H1 (cell line): Measurements from ENCODE around the gene COL4A1. TPM values are rescaled to one million over a fixed set of nuclear protein-coding genes. Genes with fewer than 3 reads are reported as not detected.

Source experiments
- CTCF ChIA-PET: fragments of 300-600 bp; sonication (Branson Sonifier 250); formaldehyde crosslinking; loops from one replicate; lab custom pipeline; 2021; ENCODE audit not compliant: partially characterized antibody; lab: Charles Lee
- POLR2A ChIA-PET: fragments of 300-600 bp; sonication (Branson Sonifier 250); formaldehyde crosslinking; loops from one replicate; lab custom pipeline; 2021; ENCODE audit warnings: inconsistent platforms; ENCODE audit not compliant: partially characterized antibody; lab: Charles Lee
- DNase-seq, 2 experiments: peaks; one replicate each; pipeline versions ENCODE4 v3.0.0 to v3.0.0-alpha.2; 2010 to 2022; ENCODE audit warnings: low spot score in 2 of 2, low read depth in 1 of 2, mixed read lengths in 1 of 2
- FAIRE-seq: peaks from 2 replicates; lab custom pipeline; 2011; peaks lifted over from hg19 to GRCh38; lab: Jason Lieb, UNC
- H2AFZ ChIP-seq: 2 replicates; pipeline ENCODE4 v1.8.1; 2012; ENCODE audit warnings: low read length, inconsistent platforms
- H2AK5ac ChIP-seq: 2 replicates; pipeline ENCODE4 v1.6.1; 2013; ENCODE audit warnings: low read depth, low read length
- H2BK120ac ChIP-seq: replicated peaks from 2 replicates; pipeline ENCODE3; 2013; ENCODE audit warnings: low read depth, low read length, inconsistent platforms
- H2BK12ac ChIP-seq: 2 replicates; pipeline ENCODE4 v1.6.1; 2013; ENCODE audit warnings: low read depth, low read length
- H2BK15ac ChIP-seq: 2 replicates; pipeline ENCODE4 v1.6.1; 2013; ENCODE audit warnings: low read length
- H2BK20ac ChIP-seq: 2 replicates; pipeline ENCODE4 v1.6.1; 2013; ENCODE audit warnings: low read length
- H2BK5ac ChIP-seq: 2 replicates; pipeline ENCODE4 v1.6.1; 2013; ENCODE audit warnings: low read depth, low read length
- H3K14ac ChIP-seq: 2 replicates; pipeline ENCODE4 v1.6.1; 2013; ENCODE audit warnings: inconsistent platforms; ENCODE audit not compliant: insufficient read length
- H3K18ac ChIP-seq: 2 replicates; pipeline ENCODE4 v1.6.1; 2013; ENCODE audit warnings: low read length; ENCODE audit errors: extremely low read depth
- H3K23ac ChIP-seq: 2 replicates; pipeline ENCODE4 v1.6.1; 2013; ENCODE audit warnings: inconsistent platforms; ENCODE audit not compliant: insufficient read length
- H3K23me2 ChIP-seq: 2 replicates; pipeline ENCODE4 v1.6.1; 2013; ENCODE audit warnings: low read depth, low read length
- H3K27ac ChIP-seq: 2 replicates; pipeline ENCODE4 v1.6.1; 2011; ENCODE audit warnings: low read depth, low read length, inconsistent platforms
- H3K27me3 ChIP-seq, 4 experiments: replicated peaks in 1 of 4; 1 replicate in 1 of 4; 2 replicates in 3 of 4; pipeline versions ENCODE4 v1.6.1 to v1.8.1; 2011 to 2013; ENCODE audit warnings: low read length in 3 of 4, mild to moderate bottlenecking in 3 of 4, inconsistent platforms in 2 of 4, mixed read lengths in 2 of 4, moderate library complexity in 1 of 4; ENCODE audit not compliant: control insufficient read depth in 3 of 4, insufficient read depth in 3 of 4; ENCODE audit errors: extremely low read depth in 1 of 4
- H3K36me3 ChIP-seq, 4 experiments: 2 replicates each; pipeline versions ENCODE4 v1.6.1 to v1.8.1; 2011 to 2013; ENCODE audit warnings: mild to moderate bottlenecking in 4 of 4, low read length in 3 of 4, moderate library complexity in 2 of 4, control low read depth in 1 of 4, inconsistent platforms in 1 of 4; ENCODE audit not compliant: insufficient read depth in 4 of 4, control insufficient read depth in 2 of 4
- H3K4ac ChIP-seq: replicated peaks from 2 replicates; pipeline ENCODE3; 2013; ENCODE audit warnings: low read length, low read depth, mixed read lengths, inconsistent platforms; ENCODE audit not compliant: insufficient read length
- H3K4me1 ChIP-seq, 4 experiments: replicated peaks in 1 of 4; 1 replicate in 1 of 4; 2 replicates in 3 of 4; pipeline versions ENCODE4 v1.6.1 to v1.8.1; 2011 to 2013; ENCODE audit warnings: low read length in 3 of 4, inconsistent platforms in 2 of 4, mixed read lengths in 1 of 4; ENCODE audit not compliant: insufficient read depth in 4 of 4, control insufficient read depth in 3 of 4
- H3K4me2 ChIP-seq, 2 experiments: 2 replicates each; pipeline versions ENCODE4 v1.6.1 to v1.8.1; 2011 to 2013; ENCODE audit warnings: low read depth in 2 of 2, low read length in 2 of 2, control low read depth in 1 of 2, inconsistent platforms in 1 of 2, mild to moderate bottlenecking in 1 of 2; ENCODE audit not compliant: insufficient read depth in 1 of 2
- H3K4me3 ChIP-seq, 4 experiments: fragments of 200-600, 300-600 bp in 1 of 4; sonication (generic), shearing (Covaris generic), sonication (Bioruptor Twin) in 1 of 4; 2 replicates each; pipeline versions ENCODE4 v1.5.1 to v1.8.1; 2011 to 2016; ENCODE audit warnings: low read length in 4 of 4, low read depth in 3 of 4, control low read depth in 2 of 4, inconsistent platforms in 2 of 4, mild to moderate bottlenecking in 2 of 4, mixed read lengths in 1 of 4, moderate library complexity in 1 of 4; ENCODE audit not compliant: insufficient read depth in 2 of 4; ENCODE audit errors: extremely low read depth in 1 of 4
- H3K56ac ChIP-seq: replicated peaks from 2 replicates; pipeline ENCODE3; 2013; ENCODE audit warnings: low read depth, mild to moderate bottlenecking, mixed read lengths, low read length, inconsistent platforms; ENCODE audit not compliant: insufficient read length
- H3K79me1 ChIP-seq: 2 replicates; pipeline ENCODE4 v1.6.1; 2013; ENCODE audit warnings: low read depth, low read length, control low read depth
- H3K79me2 ChIP-seq, 2 experiments: 2 replicates each; pipeline versions ENCODE4 v1.6.1 to v1.8.1; 2012 to 2013; ENCODE audit warnings: low read length in 2 of 2, mild to moderate bottlenecking in 2 of 2, inconsistent platforms in 1 of 2; ENCODE audit not compliant: insufficient read depth in 2 of 2, control insufficient read depth in 1 of 2
- H3K9ac ChIP-seq, 4 experiments: replicated peaks in 1 of 4; 1 replicate in 1 of 4; 2 replicates in 3 of 4; pipeline versions ENCODE4 v1.6.1 to v1.8.1; 2011 to 2013; ENCODE audit warnings: low read depth in 3 of 4, low read length in 3 of 4, control low read depth in 2 of 4, mild to moderate bottlenecking in 2 of 4, moderate library complexity in 2 of 4, inconsistent platforms in 1 of 4; ENCODE audit errors: extremely low read depth in 1 of 4
- H3K9me3 ChIP-seq, 2 experiments: 2 replicates each; pipeline versions ENCODE4 v1.6.1 to v1.8.1; 2012 to 2013; ENCODE audit warnings: mild to moderate bottlenecking in 2 of 2, moderate library complexity in 2 of 2, control low read depth in 1 of 2, inconsistent platforms in 1 of 2, low read depth in 1 of 2, low read length in 1 of 2, mixed read lengths in 1 of 2; ENCODE audit not compliant: insufficient read depth in 2 of 2
- H4K20me1 ChIP-seq, 2 experiments: replicated peaks in 1 of 2; 2 replicates each; pipeline versions ENCODE3 to v1.8.1; 2011 to 2013; ENCODE audit warnings: inconsistent platforms in 2 of 2, low read length in 2 of 2, mild to moderate bottlenecking in 1 of 2; ENCODE audit not compliant: insufficient read depth in 2 of 2, control insufficient read depth in 1 of 2
- H4K5ac ChIP-seq: 2 replicates; pipeline ENCODE4 v1.6.1; 2013; ENCODE audit warnings: low read length, low read depth, mixed read lengths, inconsistent platforms; ENCODE audit not compliant: insufficient read length
- H4K8ac ChIP-seq: 2 replicates; pipeline ENCODE4 v1.8.0; 2013; ENCODE audit warnings: mild to moderate bottlenecking, moderate library complexity, low read length, inconsistent platforms; ENCODE audit not compliant: insufficient read depth; ENCODE audit errors: extremely low read depth
- H4K91ac ChIP-seq: replicated peaks from 2 replicates; pipeline ENCODE3; 2013; ENCODE audit warnings: low read length, mixed read lengths, inconsistent platforms; ENCODE audit not compliant: insufficient read length
- NRF1 ChIP-seq: IDR thresholded peaks from 2 replicates; pipeline ENCODE4 v1.6.1; 2011; ENCODE audit warnings: mild to moderate bottlenecking, low read depth, low read length, improper control_type of control experiment
- POLR2AphosphoS5 ChIP-seq: IDR thresholded peaks from 2 replicates; pipeline ENCODE4 v1.6.1; 2011; ENCODE audit warnings: low read depth, low read length
- TCF12 ChIP-seq: IDR thresholded peaks from 2 replicates; pipeline ENCODE4 v1.6.1; 2011; ENCODE audit warnings: low read depth, mild to moderate bottlenecking, low read length
- WGBS, 2 experiments: shearing (Covaris generic) in 1 of 2; methylation state at CpG; one replicate each; pipeline versions ENCODE4 v1.1.6 to v1.1.7; 2013 to 2015; ENCODE audit warnings: low lambda C conversion rate in 2 of 2, mixed read lengths in 2 of 2, inconsistent platforms in 1 of 2, low coverage in 1 of 2, missing lambda C conversion rate in 1 of 2; ENCODE audit not compliant: insufficient replicate concordance in 2 of 2, insufficient coverage in 1 of 2, insufficient read length in 1 of 2; ENCODE audit errors: extremely low coverage in 1 of 2, missing lambda C conversion rate in 1 of 2; 5-methylcytosine and 5-hydroxymethylcytosine counted together
- polyA plus RNA-seq, 7 experiments: library from polyadenylated mRNA; depleted of rRNA in 3 of 7; stranded (reverse) in 5 of 7; unstranded in 2 of 7; fragments of >200 nt in 5 of 7; fragments of 200-250 nt in 2 of 7; gene quantifications; 1 replicate in 5 of 7; 2 replicates in 1 of 7; 4 replicates in 1 of 7; pipeline versions ENCODE4 v1.2.1 to v1.2.3, GENCODE V29; 2011 to 2013; ENCODE audit warnings: missing spikeins in 2 of 7, mixed read lengths in 2 of 7
- total RNA-seq: library from RNA; stranded (reverse); fragmentation: NEBNext Ultra II Directional; extraction: Animal tissue kit (Norgen Biotek cat#: 25700); gene quantifications from 2 replicates; pipeline ENCODE4 v1.2.1, GENCODE V29; 2021

COL4A1 gene
- total and polyA plus RNA-seq, 2 of the 8 experiments (the other 6 are each of a cell fraction or from before 2014, with no cell fraction given): 30.7 to 82.0 TPM

DNA sequence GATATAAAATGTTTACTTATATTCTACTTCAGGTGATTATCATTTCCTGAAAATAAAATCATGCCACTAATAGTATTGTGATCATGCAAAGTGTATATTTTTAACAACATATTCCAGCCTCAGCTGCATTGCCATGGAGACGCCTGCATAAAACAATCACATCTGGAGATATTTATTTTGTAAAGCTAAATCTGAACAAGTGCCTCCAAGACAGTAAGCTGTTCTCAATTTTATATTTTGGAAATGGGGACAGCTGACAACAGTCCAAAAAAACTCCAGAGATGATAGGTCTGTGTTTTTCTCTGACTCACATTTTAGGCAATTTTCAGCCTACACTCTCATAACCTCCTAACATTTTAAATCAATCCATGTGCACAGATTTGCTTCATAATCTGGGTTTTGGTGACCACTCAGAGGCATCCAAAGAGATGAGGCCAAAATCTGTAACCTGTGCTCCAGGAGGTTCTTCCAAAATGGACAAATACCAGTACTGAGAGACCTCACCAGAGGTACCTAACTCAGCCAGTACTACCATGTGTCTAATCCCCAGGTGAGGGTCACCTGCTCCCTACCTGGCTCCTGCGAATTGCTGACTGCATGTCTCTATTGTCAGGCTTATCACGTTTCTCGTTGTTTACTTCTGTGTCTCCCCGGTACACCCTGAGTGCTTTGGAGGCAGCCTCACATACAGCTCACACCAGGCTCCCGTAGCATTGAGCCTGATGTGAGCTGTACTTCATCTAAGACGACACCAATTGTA, 62.7 kb downstream of the COL4A1 start:
- Histone ChIP-seq H3K79me2 (no peaks in the 10 kb centered on the region), H2AFZ (no peak overlapping the region), H2BK120ac (no peak overlapping the region), H4K20me1 (peaks cover 1 to 3% of the 10 kb centered on the region in 2 experiments), H2AK5ac (no peak overlapping the region), H3K27ac (no peak overlapping the region), H4K8ac (no peak overlapping the region), H3K23me2 (no peaks in the 10 kb centered on the region), H3K14ac (no peak overlapping the region), H3K4me1 (peaks cover 0 to 14% (median 2%) of the 10 kb centered on the region in 4 experiments; a peak in 5 of 7 replicates), H3K9me3 (no peaks in the 10 kb centered on the region), H3K27me3 (no peaks in the 10 kb centered on the region), H3K9ac (no peak overlapping the region), H2BK12ac (no peak overlapping the region), H3K4ac (no peak overlapping the region), H3K79me1 (no peaks in the 10 kb centered on the region; the same call in 1 of the 2 replicates), H4K91ac (no peak overlapping the region), H3K36me3 (no peaks in the 10 kb centered on the region), H3K56ac (no peak overlapping the region), H3K4me2 (no peak overlapping the region), H3K18ac (no peak overlapping the region), H3K23ac (no peak overlapping the region), H2BK15ac (no peak overlapping the region), H2BK5ac (no peak overlapping the region), H4K5ac (no peak overlapping the region), H2BK20ac (no peak overlapping the region), H3K4me3 (no peak overlapping the region)
- DNase-seq (peak in 1 of 2 experiments; percentile 35), FAIRE-seq (peak; percentile 77)
- ChIA-PET CTCF (interaction anchor here (0.7 to 7.7 kb wide), 8 partner anchors 10 to 167 kb away, joined by 3 to 29 read pairs (median 4); no protein-coding TSS in a partner anchor), POLR2A (interaction anchor here (1.0 to 1.7 kb wide), 2 partner anchors 64 to 360 kb away, joined by 3 read pairs; no protein-coding TSS in a partner anchor)
- 83% methylated on average over 7 of the region's 7 CpGs; no CpG with 5 or more reads in 1 of the 2 experiments for WGBS, 2 experiments
- 0 out of 2 replicates have a peak, but pooled peaks have one; percentile 30 for TF ChIP-seq POLR2AphosphoS5
- no peak for TF ChIP-seq NRF1
- TF ChIP-seq TCF12: 0 out of 2 replicates have a peak, but pooled peaks have one; percentile 62
